Mammary epithelial cell (primary cell): Measurements from ENCODE around the gene ATP6V0E2.

ENCODE experiments used
- CTCF ChIP-seq, 2 donors: IDR thresholded peaks in 1 of 2; conservative IDR thresholded peaks in 1 of 2; 2 replicates each; pipeline ENCODE4 v1.5.1; 2011 to 2012; ENCODE audit warnings: inconsistent platforms in 2 of 2, low read length in 2 of 2, mild to moderate bottlenecking in 2 of 2, control low read depth in 1 of 2, low read depth in 1 of 2; ENCODE audit not compliant: insufficient read depth in 1 of 2; ENCODE audit errors: extremely low read depth in 1 of 2
- EZH2 ChIP-seq: IDR thresholded peaks from 2 replicates; pipeline ENCODE4 v1.6.1; 2012; ENCODE audit warnings: low read length, inconsistent platforms, borderline replicate concordance

- TF ChIP-seq CTCF (conservative IDR thresholded peaks at IDR 0.05 in 1 of 2, IDR thresholded peaks at IDR 0.05 in 1 of 2; ENCODE audit: extremely low read depth in 1 of 2, insufficient read depth in 1 of 2, low read depth in 1 of 2, low read length in 2 of 2) (no peak), EZH2 (no peak)
These were observed 5.0 kb upstream of the ATP6V0E2 start for GRCh38 chr7:149868623-149869290.
